ENCODE measurements around the gene TAC4. TPM values are rescaled to one million over a fixed set of nuclear protein-coding genes. Genes with fewer than 3 reads are reported as not detected.

TAC4 gene
- not detected in 2 replicates for total RNA-seq

GRCh38 chr17:49848019-49848473 is at the start of gene TAC4:
Gene TAC4, minus strand, starts transcription at chr17:49848069. Its CDS starts 52 bp downstream, at chr17:49848017.
- Mint-ChIP-seq H3K4me1 (ENCODE audit: low read depth) (peaks cover 17% of the 10 kb centered on the region), H3K36me3 (ENCODE audit: low read depth) (peaks cover 5% of the 10 kb centered on the region), H3K9me3 (no peaks in the 10 kb centered on the region), H3K27ac (no peak within 1 kb of the TSS), H3K4me3 (no peak within 1 kb of the TSS), H3K27me3 (ENCODE audit: insufficient read depth) (peaks cover 8% of the 10 kb centered on the region)
- intact Hi-C loops (cut with micrococcal nuclease), result no loop called here
- no peak for DNase-seq (ENCODE audit: low spot score)

DNA sequence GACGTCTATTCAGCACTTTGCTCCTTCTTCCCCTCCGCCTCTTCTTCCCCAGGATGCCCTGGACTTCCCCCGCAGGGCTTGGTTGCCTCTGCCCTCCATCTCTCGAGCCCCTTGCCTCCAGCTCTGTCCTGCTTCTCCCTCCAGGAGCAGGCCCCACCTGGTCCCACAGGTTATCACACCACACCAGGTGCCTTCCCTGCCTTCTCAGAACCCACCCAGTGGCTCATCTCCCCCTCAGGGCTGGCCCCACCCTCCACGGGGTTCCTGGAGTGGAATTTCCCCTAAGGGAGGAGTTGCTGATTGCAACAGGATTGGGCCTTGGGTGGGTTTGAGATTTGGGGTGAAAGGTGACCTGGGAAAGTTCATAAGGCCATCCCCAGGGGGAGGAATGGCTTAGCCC is 49.0 kb upstream of the TAC4 start:
- H3K4me3 Mint-ChIP-seq, result no peak overlapping the region
- DNase-seq (ENCODE audit: low spot score), result no peak
- H3K4me1 Mint-ChIP-seq (ENCODE audit: low read depth), result no peaks in the 10 kb centered on the region
- peaks cover 63% of the 10 kb centered on the region for H3K27me3 Mint-ChIP-seq (ENCODE audit: insufficient read depth)
- H3K9me3 Mint-ChIP-seq, result no peaks in the 10 kb centered on the region
- H3K27ac Mint-ChIP-seq, result no peak overlapping the region
- intact Hi-C loops (cut with micrococcal nuclease), result no loop called here
- H3K36me3 Mint-ChIP-seq (ENCODE audit: low read depth), result no peaks in the 10 kb centered on the region

DNA sequence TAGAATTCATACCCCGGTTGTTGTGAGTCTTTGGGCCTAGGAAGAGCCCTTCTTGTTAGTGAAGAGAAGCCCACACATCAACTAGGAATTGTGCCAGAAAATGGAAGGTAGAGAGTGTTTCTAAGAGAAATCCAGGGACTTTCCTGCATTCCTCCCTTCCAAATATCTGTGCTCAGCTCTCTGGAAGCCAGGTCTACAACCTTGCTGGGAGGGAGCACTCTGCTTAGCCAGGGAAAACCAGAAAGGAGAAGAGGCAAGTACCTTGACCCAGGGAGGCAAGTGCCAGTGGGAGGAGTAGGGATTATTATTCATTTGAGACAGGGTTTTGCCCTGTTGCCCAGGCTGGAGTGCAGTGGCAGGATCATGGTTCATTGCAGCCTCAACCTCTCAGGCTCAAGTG is 48.4 kb upstream of the TAC4 start:
- Mint-ChIP-seq H3K9me3 (no peaks in the 10 kb centered on the region), H3K27me3 (ENCODE audit: insufficient read depth) (peaks cover 66% of the 10 kb centered on the region), H3K27ac (no peak overlapping the region), H3K4me3 (no peak overlapping the region), H3K4me1 (ENCODE audit: low read depth) (no peaks in the 10 kb centered on the region), H3K36me3 (ENCODE audit: low read depth) (no peaks in the 10 kb centered on the region)
- intact Hi-C loops (cut with micrococcal nuclease), result no loop called here
- no peak for DNase-seq (ENCODE audit: low spot score)

DNA sequence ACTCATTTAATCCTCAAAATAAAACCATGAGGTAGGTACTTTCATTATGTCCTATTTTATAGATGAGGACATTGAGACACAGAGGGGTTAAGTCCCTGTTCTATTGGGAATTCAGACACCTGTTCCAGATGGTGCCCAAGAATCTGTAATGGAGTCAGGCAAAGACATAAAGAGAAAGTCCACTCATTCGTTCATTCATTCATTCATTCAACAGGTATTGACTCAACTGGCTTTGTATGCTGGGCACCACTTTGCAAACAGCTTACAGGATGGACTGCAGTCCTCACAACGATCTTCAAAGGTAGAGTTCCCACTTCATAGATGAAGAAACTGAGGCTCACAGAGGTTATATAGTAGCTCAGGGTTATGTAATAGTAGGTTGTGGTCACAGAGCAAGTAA is 47.9 kb upstream of the TAC4 start:
- H3K27me3 Mint-ChIP-seq (ENCODE audit: insufficient read depth), result peaks cover 65% of the 10 kb centered on the region
- H3K4me3 Mint-ChIP-seq, result no peak overlapping the region
- no peaks in the 10 kb centered on the region for H3K36me3 Mint-ChIP-seq (ENCODE audit: low read depth)
- intact Hi-C loops (cut with micrococcal nuclease), result no loop called here
- DNase-seq (ENCODE audit: low spot score), result no peak
- H3K27ac Mint-ChIP-seq, result no peak overlapping the region
- no peaks in the 10 kb centered on the region for H3K9me3 Mint-ChIP-seq
- H3K4me1 Mint-ChIP-seq (ENCODE audit: low read depth), result no peaks in the 10 kb centered on the region

- intact Hi-C loops (cut with micrococcal nuclease), result no loop called here
- H3K4me3 Mint-ChIP-seq, result no peak overlapping the region
- no peaks in the 10 kb centered on the region for H3K9me3 Mint-ChIP-seq
- peaks cover 60% of the 10 kb centered on the region for H3K27me3 Mint-ChIP-seq (ENCODE audit: insufficient read depth)
- no peak overlapping the region for H3K27ac Mint-ChIP-seq
- no peak for DNase-seq (ENCODE audit: low spot score)
- no peaks in the 10 kb centered on the region for H3K4me1 Mint-ChIP-seq (ENCODE audit: low read depth)
- H3K36me3 Mint-ChIP-seq (ENCODE audit: low read depth), result no peaks in the 10 kb centered on the region
These were observed 46.9 kb upstream of the TAC4 start for GRCh38 chr17:49894761-49895160.

- no peaks in the 10 kb centered on the region for H3K9me3 Mint-ChIP-seq
- DNase-seq (ENCODE audit: low spot score), result no peak
- no peaks in the 10 kb centered on the region for H3K4me1 Mint-ChIP-seq (ENCODE audit: low read depth)
- H3K4me3 Mint-ChIP-seq, result no peak overlapping the region
- H3K27me3 Mint-ChIP-seq (ENCODE audit: insufficient read depth), result peaks cover 46% of the 10 kb centered on the region
- no peaks in the 10 kb centered on the region for H3K36me3 Mint-ChIP-seq (ENCODE audit: low read depth)
- intact Hi-C loops (cut with micrococcal nuclease), result no loop called here
- no peak overlapping the region for H3K27ac Mint-ChIP-seq
These were observed 44.0 kb upstream of the TAC4 start for GRCh38 chr17:49891694-49892389.

DNA sequence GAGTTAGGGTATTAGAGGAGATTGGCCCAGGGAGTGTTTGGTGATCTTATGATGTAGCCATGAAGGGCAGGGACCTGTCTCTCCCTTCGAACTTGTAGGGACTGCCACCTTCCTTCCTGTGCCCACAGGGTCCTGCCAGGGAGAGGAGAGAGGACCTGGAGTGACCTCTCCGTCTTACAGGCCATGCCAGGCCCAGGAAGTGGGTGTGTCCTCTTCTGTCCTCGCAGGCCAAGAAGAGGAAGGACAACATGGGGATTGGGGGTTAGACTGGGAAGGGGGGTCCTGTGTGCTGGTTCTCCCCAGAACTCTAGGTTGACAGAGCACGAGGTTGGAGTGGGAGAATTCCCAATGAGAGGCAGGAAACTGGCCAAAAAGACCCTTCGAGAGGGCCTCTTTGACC is 43.4 kb upstream of the TAC4 start:
- DNase-seq (ENCODE audit: low spot score), result no peak
- Mint-ChIP-seq H3K27me3 (ENCODE audit: insufficient read depth) (peaks cover 44% of the 10 kb centered on the region), H3K9me3 (no peaks in the 10 kb centered on the region), H3K4me3 (no peak overlapping the region), H3K4me1 (ENCODE audit: low read depth) (no peaks in the 10 kb centered on the region), H3K27ac (no peak overlapping the region), H3K36me3 (ENCODE audit: low read depth) (no peaks in the 10 kb centered on the region)
- intact Hi-C loops (cut with micrococcal nuclease), result no loop called here

DNA sequence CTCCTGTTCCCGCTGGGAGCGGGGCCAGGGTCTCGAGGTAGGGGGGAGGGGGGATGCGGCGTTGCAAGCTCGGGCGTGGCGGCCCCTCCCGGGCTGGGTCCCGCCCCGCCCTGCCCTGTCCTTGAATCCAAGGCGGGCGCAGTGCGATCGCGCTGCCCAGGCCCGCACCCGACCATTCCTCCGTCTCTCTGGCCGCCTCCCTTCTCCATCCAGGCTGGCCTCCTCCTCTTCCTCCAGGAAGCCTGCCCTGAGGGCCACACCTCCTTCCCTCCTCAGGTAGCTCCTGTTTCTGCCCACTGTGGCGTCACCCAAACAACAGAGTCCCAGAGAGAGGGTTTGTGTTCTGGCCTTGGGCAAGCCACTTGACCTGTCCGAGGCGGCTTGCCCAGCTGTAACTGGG is 43.0 kb upstream of the TAC4 start:
- Mint-ChIP-seq H3K4me3 (no peak overlapping the region), H3K9me3 (no peaks in the 10 kb centered on the region), H3K27me3 (ENCODE audit: insufficient read depth) (peaks cover 41% of the 10 kb centered on the region), H3K36me3 (ENCODE audit: low read depth) (no peaks in the 10 kb centered on the region), H3K4me1 (ENCODE audit: low read depth) (no peaks in the 10 kb centered on the region), H3K27ac (no peak overlapping the region)
- intact Hi-C loops (cut with micrococcal nuclease), result no loop called here
- no peak for DNase-seq (ENCODE audit: low spot score)

DNA sequence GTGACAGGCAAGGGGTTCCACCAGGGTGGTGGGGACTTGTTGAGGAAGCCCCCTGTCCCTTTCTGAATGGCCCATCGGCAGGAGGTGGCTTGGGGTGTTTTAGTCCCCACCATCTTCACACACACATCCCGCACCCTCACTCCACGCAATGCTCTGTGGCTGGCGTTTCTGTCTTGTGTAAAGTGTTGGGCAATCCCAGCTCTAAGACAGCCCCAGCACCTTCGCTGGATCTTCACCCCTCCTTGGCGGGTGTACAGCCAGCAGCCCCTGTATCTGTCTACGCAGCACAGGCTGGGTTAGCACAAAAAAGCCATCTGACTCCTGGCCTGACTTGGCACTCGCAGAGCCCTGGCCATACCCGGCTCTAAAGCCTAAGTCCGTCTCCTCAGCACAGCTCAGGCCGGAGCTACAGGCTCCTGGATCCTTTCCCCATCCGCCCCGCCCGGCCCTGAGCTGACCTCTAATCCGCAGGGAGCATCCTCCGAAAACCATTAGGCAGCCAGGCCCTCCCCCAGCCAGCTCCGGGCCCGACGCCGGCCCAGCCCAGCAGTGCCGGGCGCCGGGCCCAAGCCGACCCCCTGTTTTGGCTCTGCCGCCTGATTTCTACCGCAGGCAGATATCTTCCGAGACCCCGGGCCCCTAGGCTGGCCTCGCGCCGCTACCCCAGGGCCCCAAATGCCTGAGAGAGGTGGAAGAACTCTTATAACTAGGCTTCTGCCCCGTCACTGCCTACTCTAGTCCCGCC is 42.4 kb upstream of the TAC4 start:
- intact Hi-C loops (cut with micrococcal nuclease), result no loop called here
- no peak for DNase-seq (ENCODE audit: low spot score)
- peaks cover 41% of the 10 kb centered on the region for H3K27me3 Mint-ChIP-seq (ENCODE audit: insufficient read depth)

GRCh38 chr17:49889500-49889899 is 41.6 kb upstream of the TAC4 start:
- intact Hi-C loops (cut with micrococcal nuclease), result no loop called here
- Mint-ChIP-seq H3K4me1 (ENCODE audit: low read depth) (no peaks in the 10 kb centered on the region), H3K27ac (no peak overlapping the region)

More for the DNA sequence above, 42.4 kb upstream of the TAC4 start:
- Mint-ChIP-seq H3K27ac (no peak overlapping the region), H3K9me3 (no peaks in the 10 kb centered on the region), H3K4me1 (ENCODE audit: low read depth) (no peaks in the 10 kb centered on the region), H3K36me3 (ENCODE audit: low read depth) (no peaks in the 10 kb centered on the region), H3K4me3 (no peak overlapping the region)

DNA sequence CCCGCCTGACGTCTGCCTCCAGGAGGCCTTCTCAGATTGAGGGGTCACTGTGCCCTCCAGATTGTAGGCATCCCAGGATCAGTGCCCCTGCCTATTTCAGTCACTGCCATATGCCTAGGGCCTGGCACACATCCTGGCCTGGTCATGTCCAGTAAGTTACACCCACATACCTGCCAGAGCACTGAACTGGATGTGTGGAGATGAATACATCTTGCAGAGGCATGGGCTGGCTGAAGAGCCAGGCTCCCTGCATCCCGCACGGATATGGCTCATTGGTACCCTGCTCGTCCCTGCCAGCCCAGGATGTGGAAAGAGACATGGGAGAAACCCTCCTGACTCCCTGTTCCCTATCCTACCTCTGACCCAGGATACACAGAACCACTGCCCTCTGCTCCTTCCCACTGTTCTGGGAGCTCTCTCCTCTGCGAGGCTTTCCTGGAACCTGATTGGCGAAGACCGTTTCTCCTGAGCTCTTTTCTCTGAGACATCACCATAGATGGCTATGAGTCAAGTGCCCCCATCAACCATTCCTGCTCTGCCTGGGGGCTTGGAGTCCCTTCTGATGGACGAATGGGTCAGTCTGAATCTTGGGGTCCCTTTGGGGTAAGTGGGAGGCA is 40.0 kb upstream of the TAC4 start:
- H3K36me3 Mint-ChIP-seq (ENCODE audit: low read depth), result no peaks in the 10 kb centered on the region
- no peak for DNase-seq (ENCODE audit: low spot score)
- no peak overlapping the region for H3K27ac Mint-ChIP-seq
- H3K4me1 Mint-ChIP-seq (ENCODE audit: low read depth), result no peaks in the 10 kb centered on the region
- intact Hi-C loops (cut with micrococcal nuclease), result no loop called here
- peaks cover 26% of the 10 kb centered on the region for H3K27me3 Mint-ChIP-seq (ENCODE audit: insufficient read depth)
- H3K9me3 Mint-ChIP-seq, result no peaks in the 10 kb centered on the region
- no peak overlapping the region for H3K4me3 Mint-ChIP-seq

More at GRCh38 chr17:49889500-49889899, 41.6 kb upstream of the TAC4 start:
- H3K27me3 Mint-ChIP-seq (ENCODE audit: insufficient read depth), result peaks cover 38% of the 10 kb centered on the region
- H3K36me3 Mint-ChIP-seq (ENCODE audit: low read depth), result no peaks in the 10 kb centered on the region
- H3K4me3 Mint-ChIP-seq, result no peak overlapping the region
- no peaks in the 10 kb centered on the region for H3K9me3 Mint-ChIP-seq
- no peak for DNase-seq (ENCODE audit: low spot score)

DNA sequence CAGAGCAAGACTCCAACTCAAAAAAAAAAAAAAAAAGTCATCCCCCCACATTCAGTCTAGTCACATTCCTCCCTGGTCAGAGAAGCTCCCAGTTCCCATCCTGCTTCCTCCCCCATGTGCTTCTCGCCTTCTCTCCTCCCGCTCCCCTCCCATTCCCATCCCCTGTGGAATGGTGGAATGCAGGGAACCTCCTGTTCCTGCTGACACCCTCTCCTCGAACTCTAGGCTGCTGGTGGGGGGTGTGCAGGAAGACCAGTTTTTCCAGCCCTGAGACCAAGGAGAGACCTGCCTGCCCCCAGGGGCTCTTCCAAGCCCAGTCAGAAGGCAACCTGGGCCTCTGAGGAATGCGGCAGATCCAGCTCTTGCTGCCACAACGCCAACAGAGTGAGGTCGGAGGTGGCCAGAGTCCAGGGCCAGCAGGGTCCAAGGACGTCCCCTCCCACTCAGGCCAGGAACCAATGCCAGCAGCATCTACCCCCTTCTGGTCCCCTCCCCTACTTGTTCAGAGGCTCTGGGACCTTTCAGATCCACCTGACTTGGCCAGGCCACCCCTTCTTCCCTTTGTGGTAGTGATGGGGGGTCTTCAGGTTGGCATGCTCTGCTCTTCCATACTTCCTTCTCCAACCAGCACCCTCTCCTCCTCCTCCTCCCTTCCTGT is 39.3 kb upstream of the TAC4 start:
- H3K36me3 Mint-ChIP-seq (ENCODE audit: low read depth), result no peaks in the 10 kb centered on the region
- H3K9me3 Mint-ChIP-seq, result no peaks in the 10 kb centered on the region
- H3K4me3 Mint-ChIP-seq, result no peak overlapping the region
- intact Hi-C loops (cut with micrococcal nuclease), result no loop called here
- H3K27ac Mint-ChIP-seq, result no peak overlapping the region
- peaks cover 19% of the 10 kb centered on the region for H3K27me3 Mint-ChIP-seq (ENCODE audit: insufficient read depth)
- no peak for DNase-seq (ENCODE audit: low spot score)
- H3K4me1 Mint-ChIP-seq (ENCODE audit: low read depth), result no peaks in the 10 kb centered on the region

DNA sequence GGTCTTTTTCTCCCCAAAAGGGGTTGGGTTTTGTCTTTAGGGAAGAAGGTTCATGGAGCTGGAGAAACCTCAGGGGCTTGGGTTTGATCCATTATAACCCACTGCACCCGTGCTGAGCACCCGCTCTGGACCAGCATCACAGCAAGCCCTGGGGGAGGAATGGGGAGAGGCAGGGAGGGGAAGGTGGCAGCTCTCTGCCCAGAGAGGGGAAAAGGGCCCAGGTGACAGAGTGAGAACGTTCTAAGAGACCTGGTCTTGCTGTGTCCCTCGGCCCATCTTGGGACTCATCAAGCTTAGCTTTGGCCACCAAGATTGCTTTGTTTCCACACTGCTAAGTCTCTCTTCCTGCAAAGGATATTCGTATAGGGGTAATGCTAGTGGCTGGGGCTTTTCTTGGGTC is 38.2 kb upstream of the TAC4 start:
- Mint-ChIP-seq H3K36me3 (ENCODE audit: low read depth) (no peaks in the 10 kb centered on the region), H3K4me3 (no peak overlapping the region), H3K9me3 (no peaks in the 10 kb centered on the region), H3K27me3 (ENCODE audit: insufficient read depth) (peaks cover 15% of the 10 kb centered on the region), H3K27ac (no peak overlapping the region), H3K4me1 (ENCODE audit: low read depth) (no peaks in the 10 kb centered on the region)
- intact Hi-C loops (cut with micrococcal nuclease), result no loop called here
- DNase-seq (ENCODE audit: low spot score), result no peak
